Keratinocyte (primary cell): ENCODE results near the gene NAA10.

Source experiments
- EZH2 ChIP-seq: IDR thresholded peaks from one replicate; pipeline ENCODE4 v1.6.1; 2012; ENCODE audit warnings: inconsistent platforms, mild to moderate bottlenecking, low read length, moderate library complexity
- TF ChIP-seq, protein P1 (sequence below), 3 experiments: IDR thresholded peaks in 1 of 3; conservative IDR thresholded peaks in 1 of 3; optimal IDR thresholded peaks in 1 of 3; 2 replicates in 2 of 3; 3 replicates in 1 of 3; pipeline versions ENCODE3 to v1.5.1; 2011; ENCODE audit warnings: low read length in 3 of 3, mild to moderate bottlenecking in 3 of 3, moderate library complexity in 2 of 3, control low read depth in 1 of 3, inconsistent platforms in 1 of 3; ENCODE audit not compliant: insufficient read depth in 2 of 3; ENCODE audit errors: extremely low read depth in 1 of 3

GRCh38 chrX:153913701-153914100, 21.1 kb downstream of the NAA10 start:
- TF ChIP-seq, protein P1, sequence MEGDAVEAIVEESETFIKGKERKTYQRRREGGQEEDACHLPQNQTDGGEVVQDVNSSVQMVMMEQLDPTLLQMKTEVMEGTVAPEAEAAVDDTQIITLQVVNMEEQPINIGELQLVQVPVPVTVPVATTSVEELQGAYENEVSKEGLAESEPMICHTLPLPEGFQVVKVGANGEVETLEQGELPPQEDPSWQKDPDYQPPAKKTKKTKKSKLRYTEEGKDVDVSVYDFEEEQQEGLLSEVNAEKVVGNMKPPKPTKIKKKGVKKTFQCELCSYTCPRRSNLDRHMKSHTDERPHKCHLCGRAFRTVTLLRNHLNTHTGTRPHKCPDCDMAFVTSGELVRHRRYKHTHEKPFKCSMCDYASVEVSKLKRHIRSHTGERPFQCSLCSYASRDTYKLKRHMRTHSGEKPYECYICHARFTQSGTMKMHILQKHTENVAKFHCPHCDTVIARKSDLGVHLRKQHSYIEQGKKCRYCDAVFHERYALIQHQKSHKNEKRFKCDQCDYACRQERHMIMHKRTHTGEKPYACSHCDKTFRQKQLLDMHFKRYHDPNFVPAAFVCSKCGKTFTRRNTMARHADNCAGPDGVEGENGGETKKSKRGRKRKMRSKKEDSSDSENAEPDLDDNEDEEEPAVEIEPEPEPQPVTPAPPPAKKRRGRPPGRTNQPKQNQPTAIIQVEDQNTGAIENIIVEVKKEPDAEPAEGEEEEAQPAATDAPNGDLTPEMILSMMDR (optimal IDR thresholded peaks at IDR 0.05 in 1 of 3, IDR thresholded peaks at IDR 0.05 in 1 of 3, conservative IDR thresholded peaks at IDR 0.05 in 1 of 3; ENCODE audit: extremely low read depth in 1 of 3, insufficient read depth in 2 of 3, low read length in 3 of 3) = no peak
- no peak for TF ChIP-seq EZH2
